Measurements from ENCODE around the gene GPR139.

Gene GPR139

DNA sequence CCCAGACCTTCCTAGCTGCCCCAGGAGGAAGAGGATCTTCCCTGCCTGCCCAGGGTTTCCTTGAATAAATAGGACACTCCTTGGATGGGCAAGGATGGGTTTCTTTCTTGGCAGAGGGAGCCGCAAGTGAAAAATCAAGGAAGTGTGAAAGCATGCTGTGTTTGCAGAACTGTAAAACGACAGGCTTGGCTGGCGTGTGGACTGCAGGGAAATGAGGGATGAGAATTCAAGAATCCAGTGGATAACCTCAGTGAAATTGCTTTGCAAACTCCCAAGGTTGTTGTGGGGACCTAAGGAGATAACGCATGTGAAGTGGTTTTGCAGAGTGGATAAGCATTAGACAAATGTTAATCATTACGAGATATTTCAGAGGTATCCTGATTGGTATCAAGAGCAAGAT, 20.4 kb downstream of the GPR139 start:
- DNase-seq: no peak
- Histone ChIP-seq H2AK5ac (ENCODE audit: low read length) (no peak overlapping the region), H3K27me3 (ENCODE audit: insufficient read depth, low read length, poor library complexity) (no peaks in the 10 kb centered on the region), H3K18ac (ENCODE audit: low read length) (no peak overlapping the region), H2BK5ac (ENCODE audit: low read length) (no peak overlapping the region), H2BK120ac (ENCODE audit: low read depth, low read length) (no peak overlapping the region), H3K36me3 (ENCODE audit: control insufficient read depth, insufficient read depth, low read length) (no peaks in the 10 kb centered on the region), H3K4me2 (ENCODE audit: low read length) (no peak overlapping the region), H3K56ac (ENCODE audit: low read length) (no peak overlapping the region), H3K4ac (ENCODE audit: low read depth, low read length) (no peak overlapping the region), H3K9ac (ENCODE audit: low read length) (no peak overlapping the region), H3K79me2 (ENCODE audit: control insufficient read depth, insufficient read depth, low read length) (no peaks in the 10 kb centered on the region), H2BK15ac (replicated peaks; ENCODE audit: low read depth) (no peak overlapping the region), H4K5ac (ENCODE audit: low read length) (no peak overlapping the region), H3K79me1 (ENCODE audit: low read length) (no peaks in the 10 kb centered on the region), H3K23ac (ENCODE audit: low read length) (no peak overlapping the region), H3K4me3 (ENCODE audit: low read length) (no peak overlapping the region), H3K27ac (ENCODE audit: low read depth, low read length) (no peak overlapping the region), H4K8ac (ENCODE audit: low read depth, low read length) (no peak overlapping the region), H3K4me1 (ENCODE audit: control insufficient read depth, low read depth, low read length) (no peaks in the 10 kb centered on the region)
- WGBS (ENCODE audit: extremely low coverage, insufficient coverage, low lambda C conversion rate): no CpG with 5 or more reads among the region's 5 CpGs

DNA sequence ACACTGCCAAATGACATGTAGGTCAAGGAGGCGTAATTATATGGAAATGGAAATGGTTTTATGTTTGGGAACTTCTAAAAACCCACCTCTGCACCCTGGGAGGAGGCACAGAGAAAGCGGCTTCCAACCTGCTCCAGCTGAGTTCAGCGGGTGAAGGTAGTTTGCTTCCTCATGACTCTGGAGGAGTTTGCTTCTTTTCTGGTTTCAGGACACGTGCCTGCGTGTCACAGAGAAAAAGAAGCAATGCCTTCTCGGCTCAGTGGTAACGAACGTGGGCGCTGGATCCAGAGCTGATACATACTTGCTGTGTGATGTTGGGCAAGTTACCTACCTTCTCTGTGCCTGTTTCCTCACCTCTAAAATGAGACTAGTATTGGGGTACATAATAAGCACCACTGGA, 22.1 kb downstream of the GPR139 start:
- Histone ChIP-seq H4K8ac (ENCODE audit: low read depth, low read length) (no peak overlapping the region), H3K4me3 (ENCODE audit: low read length) (no peak overlapping the region), H4K5ac (ENCODE audit: low read length) (no peak overlapping the region), H3K4ac (ENCODE audit: low read depth, low read length) (no peak overlapping the region), H3K56ac (ENCODE audit: low read length) (no peak overlapping the region), H3K4me1 (ENCODE audit: control insufficient read depth, low read depth, low read length) (no peaks in the 10 kb centered on the region), H2BK5ac (ENCODE audit: low read length) (no peak overlapping the region), H3K79me2 (ENCODE audit: control insufficient read depth, insufficient read depth, low read length) (no peaks in the 10 kb centered on the region), H2BK15ac (replicated peaks; ENCODE audit: low read depth) (no peak overlapping the region), H3K4me2 (ENCODE audit: low read length) (no peak overlapping the region), H2AK5ac (ENCODE audit: low read length) (no peak overlapping the region), H3K36me3 (ENCODE audit: control insufficient read depth, insufficient read depth, low read length) (no peaks in the 10 kb centered on the region), H3K9ac (ENCODE audit: low read length) (no peak overlapping the region), H3K79me1 (ENCODE audit: low read length) (no peaks in the 10 kb centered on the region), H3K18ac (ENCODE audit: low read length) (no peak overlapping the region), H3K23ac (ENCODE audit: low read length) (no peak overlapping the region), H3K27me3 (ENCODE audit: insufficient read depth, low read length, poor library complexity) (no peaks in the 10 kb centered on the region), H2BK120ac (ENCODE audit: low read depth, low read length) (no peak overlapping the region), H3K27ac (ENCODE audit: low read depth, low read length) (no peak overlapping the region)
- DNase-seq: no peak
- no CpG with 5 or more reads among the region's 9 CpGs for WGBS (ENCODE audit: extremely low coverage, insufficient coverage, low lambda C conversion rate)

DNA sequence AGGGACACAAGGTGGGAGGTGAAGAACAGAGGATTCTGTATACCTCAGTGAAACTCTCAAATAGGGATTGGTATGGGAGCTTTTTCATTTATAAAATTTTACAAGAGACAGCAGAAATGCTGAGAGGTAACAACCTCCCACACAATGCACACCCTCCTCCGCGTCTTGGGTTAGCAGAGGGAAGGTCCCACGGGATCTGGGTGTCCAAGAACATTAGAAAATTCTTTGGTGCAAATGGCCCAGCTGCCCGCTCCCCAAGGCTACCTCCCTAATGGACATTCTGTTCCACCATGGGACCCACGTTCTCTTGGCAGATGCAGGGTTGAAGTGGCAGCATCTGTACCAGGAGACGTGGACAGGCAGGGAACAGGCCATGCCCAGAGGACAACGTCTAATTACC, 22.5 kb downstream of the GPR139 start:
- Histone ChIP-seq H3K4ac (ENCODE audit: low read depth, low read length) (no peak overlapping the region), H3K4me3 (ENCODE audit: low read length) (no peak overlapping the region), H3K27me3 (ENCODE audit: insufficient read depth, low read length, poor library complexity) (no peaks in the 10 kb centered on the region), H2AK5ac (ENCODE audit: low read length) (no peak overlapping the region), H3K4me1 (ENCODE audit: control insufficient read depth, low read depth, low read length) (no peaks in the 10 kb centered on the region), H3K56ac (ENCODE audit: low read length) (no peak overlapping the region), H3K4me2 (ENCODE audit: low read length) (no peak overlapping the region), H3K79me2 (ENCODE audit: control insufficient read depth, insufficient read depth, low read length) (no peaks in the 10 kb centered on the region), H3K9ac (ENCODE audit: low read length) (no peak overlapping the region), H4K8ac (ENCODE audit: low read depth, low read length) (no peak overlapping the region), H2BK5ac (ENCODE audit: low read length) (no peak overlapping the region), H2BK120ac (ENCODE audit: low read depth, low read length) (no peak overlapping the region), H3K79me1 (ENCODE audit: low read length) (no peaks in the 10 kb centered on the region), H3K36me3 (ENCODE audit: control insufficient read depth, insufficient read depth, low read length) (no peaks in the 10 kb centered on the region), H3K27ac (ENCODE audit: low read depth, low read length) (no peak overlapping the region), H4K5ac (ENCODE audit: low read length) (no peak overlapping the region), H2BK15ac (replicated peaks; ENCODE audit: low read depth) (no peak overlapping the region), H3K23ac (ENCODE audit: low read length) (no peak overlapping the region), H3K18ac (ENCODE audit: low read length) (no peak overlapping the region)
- WGBS (ENCODE audit: extremely low coverage, insufficient coverage, low lambda C conversion rate): no CpG with 5 or more reads among the region's 7 CpGs
- no peak for DNase-seq

DNA sequence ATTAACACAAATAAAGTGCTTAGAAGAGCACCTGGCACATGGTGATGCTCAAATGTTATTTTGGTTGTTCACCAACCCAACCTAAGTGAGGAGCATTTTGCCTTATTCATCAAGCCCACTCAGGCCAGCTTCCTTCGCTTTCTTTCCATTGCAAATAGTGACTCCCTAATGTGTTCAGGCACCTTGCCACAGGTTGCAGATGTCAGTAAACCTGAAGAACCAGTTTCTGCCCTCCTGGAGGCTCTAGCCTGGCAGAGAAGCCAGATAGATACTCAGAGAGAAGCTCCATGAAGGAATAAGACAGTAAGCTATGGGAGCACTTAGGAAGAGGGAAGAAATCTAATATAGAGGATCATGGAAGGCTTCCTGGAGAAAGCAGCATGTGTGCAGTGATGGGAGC, 23.9 kb downstream of the GPR139 start:
- no peak overlapping the region for H2BK5ac ChIP-seq (ENCODE audit: low read length)
- no peak overlapping the region for H3K23ac ChIP-seq (ENCODE audit: low read length)
- DNase-seq: no peak
- no peak overlapping the region for H2AK5ac ChIP-seq (ENCODE audit: low read length)
- H2BK15ac ChIP-seq (replicated peaks; ENCODE audit: low read depth): no peak overlapping the region
- H4K5ac ChIP-seq (ENCODE audit: low read length): no peak overlapping the region
- H3K27me3 ChIP-seq (ENCODE audit: insufficient read depth, low read length, poor library complexity): no peaks in the 10 kb centered on the region
- H3K4me3 ChIP-seq (ENCODE audit: low read length): no peak overlapping the region
- H3K18ac ChIP-seq (ENCODE audit: low read length): no peak overlapping the region
- WGBS (ENCODE audit: extremely low coverage, insufficient coverage, low lambda C conversion rate): no CpG with 5 or more reads among the region's 1 CpG
- no peak overlapping the region for H3K4ac ChIP-seq (ENCODE audit: low read depth, low read length)
- no peaks in the 10 kb centered on the region for H3K4me1 ChIP-seq (ENCODE audit: control insufficient read depth, low read depth, low read length)
- no peaks in the 10 kb centered on the region for H3K36me3 ChIP-seq (ENCODE audit: control insufficient read depth, insufficient read depth, low read length)
- no peaks in the 10 kb centered on the region for H3K79me2 ChIP-seq (ENCODE audit: control insufficient read depth, insufficient read depth, low read length)
- H3K9ac ChIP-seq (ENCODE audit: low read length): no peak overlapping the region
- no peaks in the 10 kb centered on the region for H3K79me1 ChIP-seq (ENCODE audit: low read length)
- H3K56ac ChIP-seq (ENCODE audit: low read length): no peak overlapping the region
- no peak overlapping the region for H3K4me2 ChIP-seq (ENCODE audit: low read length)
- H3K27ac ChIP-seq (ENCODE audit: low read depth, low read length): no peak overlapping the region
- no peak overlapping the region for H2BK120ac ChIP-seq (ENCODE audit: low read depth, low read length)
- no peak overlapping the region for H4K8ac ChIP-seq (ENCODE audit: low read depth, low read length)

DNA sequence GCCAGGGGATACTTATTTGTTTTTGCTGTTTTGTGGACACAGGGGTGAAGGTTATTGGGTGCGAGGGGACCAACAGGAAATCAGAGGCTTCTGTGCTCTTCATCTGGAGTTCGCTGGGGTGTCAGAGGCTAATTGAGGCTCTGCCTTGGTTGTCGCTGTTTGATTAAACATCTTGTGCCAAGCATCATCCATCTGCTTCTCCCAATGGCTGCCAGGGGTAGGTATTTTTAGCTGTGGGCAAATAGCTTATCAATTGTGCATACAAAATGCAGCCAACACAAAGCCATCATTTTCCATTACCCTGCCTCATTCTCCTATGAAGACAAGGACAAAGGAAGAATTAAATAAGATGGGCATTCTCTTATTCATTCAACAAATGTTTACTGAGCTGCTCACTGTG, 27.8 kb downstream of the GPR139 start:
- no peaks in the 10 kb centered on the region for H3K27me3 ChIP-seq (ENCODE audit: insufficient read depth, low read length, poor library complexity)
- H3K56ac ChIP-seq (ENCODE audit: low read length): no peak overlapping the region
- no CpG with 5 or more reads among the region's 3 CpGs for WGBS (ENCODE audit: extremely low coverage, insufficient coverage, low lambda C conversion rate)
- H3K4me3 ChIP-seq (ENCODE audit: low read length): no peak overlapping the region
- no peak overlapping the region for H3K4me2 ChIP-seq (ENCODE audit: low read length)
- H3K27ac ChIP-seq (ENCODE audit: low read depth, low read length): no peak overlapping the region
- no peak overlapping the region for H2BK120ac ChIP-seq (ENCODE audit: low read depth, low read length)
- H3K36me3 ChIP-seq (ENCODE audit: control insufficient read depth, insufficient read depth, low read length): no peaks in the 10 kb centered on the region
- no peak overlapping the region for H2BK5ac ChIP-seq (ENCODE audit: low read length)
- no peak overlapping the region for H4K8ac ChIP-seq (ENCODE audit: low read depth, low read length)
- no peak for DNase-seq
- no peak overlapping the region for H3K23ac ChIP-seq (ENCODE audit: low read length)
- H3K4ac ChIP-seq (ENCODE audit: low read depth, low read length): no peak overlapping the region
- no peak overlapping the region for H3K9ac ChIP-seq (ENCODE audit: low read length)
- no peak overlapping the region for H4K5ac ChIP-seq (ENCODE audit: low read length)
- H3K79me1 ChIP-seq (ENCODE audit: low read length): no peaks in the 10 kb centered on the region
- H2BK15ac ChIP-seq (replicated peaks; ENCODE audit: low read depth): no peak overlapping the region
- H2AK5ac ChIP-seq (ENCODE audit: low read length): no peak overlapping the region
- H3K4me1 ChIP-seq (ENCODE audit: control insufficient read depth, low read depth, low read length): no peaks in the 10 kb centered on the region
- no peaks in the 10 kb centered on the region for H3K79me2 ChIP-seq (ENCODE audit: control insufficient read depth, insufficient read depth, low read length)
- H3K18ac ChIP-seq (ENCODE audit: low read length): no peak overlapping the region

DNA sequence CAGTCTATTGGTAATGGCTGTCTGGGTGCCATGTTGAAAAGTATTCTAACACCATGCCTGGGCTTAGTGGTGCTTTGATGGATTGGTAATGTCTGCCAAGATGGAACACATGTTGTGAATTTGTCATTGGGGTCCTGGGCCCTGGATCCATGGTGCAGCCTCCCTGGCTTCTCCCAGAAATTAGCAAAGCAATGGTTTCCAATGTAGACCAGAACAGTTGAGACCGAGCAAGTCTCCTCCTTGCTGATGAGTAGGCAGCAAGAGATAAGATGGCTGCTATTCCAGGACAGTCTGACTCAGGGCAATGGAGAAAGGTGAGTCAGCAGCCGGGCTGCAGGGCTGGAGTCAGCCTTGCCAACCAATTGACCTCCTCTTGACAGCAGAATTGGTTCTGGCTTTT, 30.8 kb downstream of the GPR139 start:
- no peak overlapping the region for H3K4me3 ChIP-seq (ENCODE audit: low read length)
- no peak overlapping the region for H3K23ac ChIP-seq (ENCODE audit: low read length)
- no peak overlapping the region for H2AK5ac ChIP-seq (ENCODE audit: low read length)
- no peak overlapping the region for H3K4ac ChIP-seq (ENCODE audit: low read depth, low read length)
- no peak overlapping the region for H4K5ac ChIP-seq (ENCODE audit: low read length)
- H2BK120ac ChIP-seq (ENCODE audit: low read depth, low read length): no peak overlapping the region
- no peaks in the 10 kb centered on the region for H3K79me1 ChIP-seq (ENCODE audit: low read length)
- H3K9ac ChIP-seq (ENCODE audit: low read length): no peak overlapping the region
- H3K56ac ChIP-seq (ENCODE audit: low read length): no peak overlapping the region
- no peak overlapping the region for H2BK5ac ChIP-seq (ENCODE audit: low read length)
- no peak overlapping the region for H3K18ac ChIP-seq (ENCODE audit: low read length)
- H3K36me3 ChIP-seq (ENCODE audit: control insufficient read depth, insufficient read depth, low read length): no peaks in the 10 kb centered on the region
- H3K79me2 ChIP-seq (ENCODE audit: control insufficient read depth, insufficient read depth, low read length): no peaks in the 10 kb centered on the region
- H3K27ac ChIP-seq (ENCODE audit: low read depth, low read length): no peak overlapping the region
- H4K8ac ChIP-seq (ENCODE audit: low read depth, low read length): no peak overlapping the region
- no peak for DNase-seq
- H3K27me3 ChIP-seq (ENCODE audit: insufficient read depth, low read length, poor library complexity): no peaks in the 10 kb centered on the region
- no peak overlapping the region for H3K4me2 ChIP-seq (ENCODE audit: low read length)
- H3K4me1 ChIP-seq (ENCODE audit: control insufficient read depth, low read depth, low read length): no peaks in the 10 kb centered on the region
- no peak overlapping the region for H2BK15ac ChIP-seq (replicated peaks; ENCODE audit: low read depth)
- WGBS (ENCODE audit: extremely low coverage, insufficient coverage, low lambda C conversion rate): no CpG with 5 or more reads among the region's 2 CpGs
